ENCODE measurements around the gene LGR6. TPM values are rescaled to one million over a fixed set of nuclear protein-coding genes. Genes with fewer than 3 reads are reported as not detected.
A peak's percentile ranks its signal among the peaks of the same experiment; 100 is the strongest.

Gene LGR6
- total RNA-seq, 1 experiment from 2014 or later, result not detected

DNA sequence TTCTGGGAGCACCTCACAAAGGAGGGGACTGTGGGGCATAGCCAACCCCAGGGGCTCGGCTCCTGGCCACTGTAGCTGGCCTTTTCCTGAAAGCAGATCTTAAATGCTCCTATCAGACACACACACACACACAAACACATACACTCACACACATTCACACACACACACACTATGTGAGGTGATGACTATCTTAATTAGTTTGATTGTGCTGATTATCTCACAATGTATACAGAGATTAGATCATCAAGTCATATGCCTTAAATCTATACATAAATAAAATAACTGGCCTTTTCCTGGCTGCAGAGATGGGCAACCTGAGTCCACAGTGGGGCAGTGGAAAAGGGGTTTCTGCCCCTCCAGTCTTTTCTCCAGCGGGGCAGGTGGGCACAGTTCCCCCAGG is 27.1 kb downstream of the LGR6 start:
- no peak for DNase-seq (ENCODE audit: low spot score)

GRCh38 chr1:202221911-202222909 is 28.6 kb downstream of the LGR6 start:
- no peak for DNase-seq (ENCODE audit: low spot score)

- DNase-seq (ENCODE audit: low spot score), result no peak
Observed at GRCh38 chr1:202223121-202223860, 29.7 kb downstream of the LGR6 start.

DNA sequence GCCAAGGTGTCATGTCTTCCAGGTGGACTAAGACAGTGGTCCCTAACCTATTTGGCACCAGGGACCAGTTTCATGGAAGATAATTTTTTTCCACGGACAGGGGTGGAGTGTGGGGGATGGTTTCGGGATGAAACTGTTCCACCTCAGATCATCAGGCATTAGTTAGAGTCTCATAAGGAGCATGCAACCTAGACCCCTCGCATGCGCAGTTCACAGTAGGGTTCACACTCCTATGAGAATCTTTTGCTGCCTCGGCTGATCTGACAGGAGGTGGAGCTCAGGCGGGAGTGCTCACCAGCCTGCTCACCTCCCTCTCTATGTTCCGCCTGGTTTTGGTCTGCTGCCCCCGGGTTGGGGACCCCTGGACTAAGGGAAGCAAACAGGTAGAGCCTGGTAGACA is 30.9 kb downstream of the LGR6 start:
- DNase-seq (ENCODE audit: low spot score), result no peak

DNA sequence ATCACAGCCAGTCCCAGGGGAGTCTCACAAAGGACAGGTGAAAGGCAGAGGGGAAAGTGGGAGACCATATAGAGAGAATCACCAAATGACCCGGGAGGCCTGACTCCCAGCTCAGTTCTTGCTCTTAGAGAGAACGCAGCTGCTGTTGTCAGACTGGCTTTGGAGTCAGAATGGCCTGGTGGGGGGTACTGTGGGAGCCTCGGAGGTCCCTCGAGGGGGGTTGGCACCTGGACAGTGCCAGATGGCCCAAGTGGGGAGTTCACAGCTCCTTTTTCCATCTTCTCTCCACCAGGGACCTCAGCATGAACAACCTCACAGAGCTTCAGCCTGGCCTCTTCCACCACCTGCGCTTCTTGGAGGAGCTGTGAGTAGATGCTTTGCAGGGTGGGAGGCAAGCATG is 31.5 kb downstream of the LGR6 start:
- DNase-seq (ENCODE audit: low spot score), result no peak

DNA sequence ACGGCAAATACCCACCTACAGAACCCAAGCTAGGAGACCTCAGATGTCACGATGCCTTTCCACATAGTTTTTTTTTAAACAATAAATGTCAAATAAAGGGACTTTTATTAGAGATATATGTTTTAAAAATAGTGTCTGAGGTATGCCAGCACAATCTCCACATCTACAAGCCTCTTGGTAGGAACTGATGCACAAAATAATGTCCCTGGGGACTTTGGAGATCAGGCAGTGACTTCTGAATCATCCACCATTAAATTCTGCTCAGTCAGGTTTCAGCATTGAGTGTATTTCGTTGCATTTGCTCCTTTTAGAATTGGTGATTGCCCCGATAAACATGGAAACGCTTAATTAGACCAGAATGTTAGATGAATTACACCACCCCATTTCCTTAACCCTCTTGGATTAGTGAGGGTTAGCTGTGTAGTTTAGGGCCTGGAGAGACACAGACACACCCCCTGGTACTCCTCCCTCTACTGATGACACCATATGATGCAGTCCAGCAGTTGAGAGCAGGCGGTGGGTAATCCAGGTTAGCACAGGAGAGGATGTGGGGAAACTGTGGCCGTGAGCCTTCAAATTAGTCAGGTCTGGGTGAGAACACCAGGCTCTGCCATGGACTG is 33.6 kb downstream of the LGR6 start:
- no peak for DNase-seq (ENCODE audit: low spot score)

GRCh38 chr1:202227997-202228401 is 34.4 kb downstream of the LGR6 start:
- no peak for DNase-seq (ENCODE audit: low spot score)

- DNase-seq (ENCODE audit: low spot score), result no peak
Observed at GRCh38 chr1:202228484-202229122, 35.0 kb downstream of the LGR6 start.

GRCh38 chr1:202229376-202229775 is 35.8 kb downstream of the LGR6 start:
- no peak for DNase-seq (ENCODE audit: low spot score)

GRCh38 chr1:202230061-202230938 is 36.7 kb downstream of the LGR6 start:
- no peak for DNase-seq (ENCODE audit: low spot score)

DNA sequence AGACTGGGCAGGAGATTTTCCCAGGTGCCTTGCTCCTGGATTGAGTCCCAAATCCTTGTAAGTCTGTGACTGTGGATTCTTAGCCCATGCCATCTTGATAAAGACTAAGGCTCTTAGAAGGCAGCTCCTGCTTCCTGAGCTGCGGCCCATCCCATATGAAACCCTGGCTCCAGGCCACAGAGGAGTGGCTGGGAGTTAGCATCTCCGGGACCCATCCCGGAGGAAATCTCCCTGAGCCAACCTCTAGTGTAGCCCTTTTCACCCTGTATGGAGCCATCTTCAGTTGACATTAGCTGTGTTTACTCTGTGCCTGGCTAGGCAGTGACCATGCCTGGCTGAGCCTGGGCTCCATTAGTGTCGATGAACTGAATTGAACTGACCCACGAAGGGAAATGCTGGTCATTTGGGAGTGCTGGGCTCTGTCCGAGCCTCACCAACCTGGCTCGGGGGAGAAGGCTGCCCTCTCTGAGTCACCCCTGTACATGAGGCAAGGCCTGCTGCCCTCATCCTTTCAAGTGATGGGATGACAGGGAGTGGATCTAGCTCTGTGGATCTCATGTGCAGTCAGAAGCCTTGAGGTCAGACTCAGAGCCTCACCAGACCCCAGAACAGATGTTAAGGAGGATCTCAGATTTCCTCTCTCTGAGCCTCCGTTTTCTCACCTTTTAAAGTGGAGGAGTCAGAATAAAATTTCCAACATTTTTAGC is 37.5 kb downstream of the LGR6 start:
- no peak for DNase-seq (ENCODE audit: low spot score)

DNA sequence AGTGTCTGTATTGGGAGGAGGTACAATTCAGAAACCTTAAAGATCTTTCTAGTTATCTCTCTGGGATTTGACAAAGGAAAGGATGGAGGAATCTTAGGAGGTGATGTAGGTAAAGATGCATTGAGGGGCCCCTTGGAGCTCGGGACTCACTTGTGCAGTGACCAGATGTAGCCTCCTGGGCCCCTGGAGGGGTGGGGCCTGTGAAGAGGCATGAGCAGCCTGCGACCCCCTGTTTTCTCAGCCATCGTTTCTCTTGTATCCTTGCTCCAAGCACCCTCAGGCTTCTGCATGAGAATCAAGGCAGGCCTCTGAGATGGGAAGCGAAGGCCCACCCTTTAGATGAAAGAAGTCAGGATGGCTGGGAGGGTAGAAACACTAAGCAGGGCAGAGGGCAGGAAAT is 39.6 kb downstream of the LGR6 start:
- no peak for DNase-seq (ENCODE audit: low spot score)

GRCh38 chr1:202233804-202234203 is 40.2 kb downstream of the LGR6 start:
- DNase-seq (ENCODE audit: low spot score), result no peak

DNA sequence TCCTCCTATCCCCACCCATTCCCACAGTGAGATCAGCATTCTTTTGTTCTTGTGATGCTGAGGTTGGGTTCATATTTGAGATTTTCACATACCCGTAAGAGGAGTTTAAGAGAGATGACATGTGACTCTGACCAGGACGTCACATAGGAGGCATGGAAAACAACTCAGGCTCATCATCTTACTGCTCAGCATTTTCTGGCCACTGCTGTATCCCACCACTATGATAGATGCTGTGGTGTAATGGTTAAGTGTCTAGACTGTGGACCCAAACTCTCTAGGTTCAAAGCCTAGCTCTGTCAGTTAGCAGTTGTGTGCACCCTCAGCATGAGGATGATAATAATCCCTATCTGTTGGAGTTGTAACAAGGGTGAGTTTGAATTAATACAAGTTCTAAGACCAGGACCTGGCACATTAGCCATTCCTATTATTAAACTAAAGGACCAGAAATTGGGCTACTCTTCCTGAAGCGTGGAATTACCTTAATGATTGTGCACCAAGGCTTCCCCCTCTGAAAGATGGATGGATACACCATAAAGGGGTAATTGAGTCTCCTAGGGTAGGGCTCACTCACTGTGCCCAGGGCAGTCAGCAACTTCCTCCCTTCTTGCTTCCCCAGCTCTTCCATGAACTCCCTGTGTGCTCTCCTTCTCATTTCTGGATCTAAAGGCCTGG is 40.9 kb downstream of the LGR6 start:
- DNase-seq (ENCODE audit: low spot score), result no peak

DNA sequence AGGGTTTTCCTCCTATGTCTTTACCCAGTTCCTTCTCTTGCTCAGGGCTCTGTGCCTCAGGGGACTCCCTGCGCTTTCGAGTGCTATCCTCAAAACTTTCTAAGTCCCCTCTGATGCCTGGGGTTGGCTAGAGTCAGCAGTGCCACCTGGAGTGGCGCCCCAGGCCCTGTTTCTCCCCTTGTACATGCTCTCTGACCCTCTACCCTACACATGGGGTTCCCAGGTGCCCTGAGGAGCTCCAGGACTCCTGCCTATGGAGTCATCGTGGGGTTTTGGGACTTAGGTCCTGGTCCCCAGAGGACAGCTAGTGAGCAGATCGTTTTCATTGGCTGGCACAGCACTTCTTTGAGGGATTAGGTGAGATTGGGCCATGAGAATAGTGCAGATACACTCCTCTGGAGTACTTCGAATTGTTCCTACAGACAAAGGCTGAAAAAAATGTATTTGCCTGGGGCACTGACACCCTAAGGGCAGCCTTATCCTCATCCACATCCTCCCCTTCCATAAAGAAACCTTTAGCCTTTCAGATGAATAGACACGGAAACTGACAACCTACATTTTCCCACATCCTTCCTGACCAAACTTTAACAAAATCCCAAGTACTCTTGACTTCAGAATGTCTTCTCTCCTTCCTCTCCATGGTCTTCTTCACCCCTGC is 41.5 kb downstream of the LGR6 start:
- DNase-seq (ENCODE audit: low spot score), result no peak

DNA sequence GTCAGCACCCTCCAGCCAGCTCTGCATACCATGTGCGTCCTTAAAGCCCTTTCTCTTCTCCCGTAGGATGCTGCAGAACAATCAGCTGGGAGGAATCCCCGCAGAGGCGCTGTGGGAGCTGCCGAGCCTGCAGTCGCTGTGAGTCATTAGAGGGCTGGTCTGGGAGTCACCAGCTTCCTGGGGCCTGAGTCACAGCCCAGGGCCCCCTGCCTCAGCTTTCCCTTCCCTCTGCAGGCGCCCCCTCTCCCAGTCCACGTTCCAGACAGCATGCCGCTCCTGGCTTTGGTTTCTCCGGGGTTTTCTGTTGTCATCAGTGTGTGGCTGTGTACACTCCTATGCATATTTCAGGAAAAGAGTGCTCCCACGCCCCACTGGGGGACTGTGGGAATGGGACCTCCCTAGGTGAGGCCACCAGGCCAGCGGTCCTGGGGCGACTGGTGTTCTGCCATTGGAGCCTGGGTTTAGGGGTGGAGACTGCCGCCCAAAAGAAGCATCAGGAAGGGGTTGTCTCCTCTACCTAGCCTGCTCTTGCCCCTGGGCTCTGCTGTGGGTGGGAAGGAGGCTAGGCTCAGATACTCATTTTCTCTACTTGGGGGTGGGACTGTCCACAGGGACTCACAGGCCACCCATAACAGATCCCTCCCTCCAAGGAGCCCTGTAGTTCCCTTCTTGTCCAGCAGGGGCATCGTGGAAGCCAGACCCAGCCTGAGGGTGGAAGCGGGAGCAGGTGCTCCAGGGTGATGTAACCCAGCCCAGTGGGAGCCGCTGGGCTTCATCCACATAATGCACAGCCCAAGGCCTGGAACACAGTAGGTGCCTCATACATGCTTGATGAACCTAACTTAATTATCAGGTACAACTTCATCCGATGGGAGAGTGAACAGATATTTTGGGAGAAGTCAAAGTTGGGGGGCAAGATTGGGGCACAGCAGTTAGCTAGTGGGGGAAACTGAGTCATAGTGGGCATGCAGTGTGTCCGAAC is 42.5 kb downstream of the LGR6 start:
- peak; percentile 89 for DNase-seq (ENCODE audit: low spot score)

- peak; percentile 64 for DNase-seq (ENCODE audit: low spot score)
Observed at GRCh38 chr1:202237052-202237451, 43.5 kb downstream of the LGR6 start.

DNA sequence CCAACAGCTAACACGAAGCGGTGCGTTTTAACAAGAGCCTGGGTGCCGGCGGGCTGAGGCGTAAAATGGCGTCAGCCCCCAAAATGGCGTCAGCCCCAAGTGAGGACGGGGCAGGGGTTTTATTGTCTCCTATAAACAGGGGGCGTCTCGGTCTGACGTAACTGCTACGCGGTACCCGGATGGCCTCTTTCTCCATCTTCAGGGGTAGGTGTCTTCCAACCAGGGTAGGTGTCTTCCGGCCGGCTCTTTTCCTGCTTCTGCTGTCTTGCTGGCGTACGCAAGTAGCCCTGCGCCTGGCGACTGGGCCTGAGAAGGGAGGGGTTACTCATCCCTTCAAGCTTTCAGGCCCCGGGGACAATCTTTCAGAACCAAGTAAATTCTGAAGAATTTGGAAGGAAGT is 45.3 kb downstream of the LGR6 start:
- DNase-seq (ENCODE audit: low spot score), result no peak

Measured in H4 (cell line).